GM19324 (cell line): ENCODE data around the gene ZIC5.

ENCODE experiments used
- ATAC-seq: cut with Tn5 transposase; IDR thresholded peaks from one replicate; pipeline ENCODE4 v1.9.1; 2021; ENCODE audit warnings: mild to moderate bottlenecking, moderate library complexity; ENCODE audit not compliant: unreplicated experiment, low FRiP score

ZIC5 gene

DNA sequence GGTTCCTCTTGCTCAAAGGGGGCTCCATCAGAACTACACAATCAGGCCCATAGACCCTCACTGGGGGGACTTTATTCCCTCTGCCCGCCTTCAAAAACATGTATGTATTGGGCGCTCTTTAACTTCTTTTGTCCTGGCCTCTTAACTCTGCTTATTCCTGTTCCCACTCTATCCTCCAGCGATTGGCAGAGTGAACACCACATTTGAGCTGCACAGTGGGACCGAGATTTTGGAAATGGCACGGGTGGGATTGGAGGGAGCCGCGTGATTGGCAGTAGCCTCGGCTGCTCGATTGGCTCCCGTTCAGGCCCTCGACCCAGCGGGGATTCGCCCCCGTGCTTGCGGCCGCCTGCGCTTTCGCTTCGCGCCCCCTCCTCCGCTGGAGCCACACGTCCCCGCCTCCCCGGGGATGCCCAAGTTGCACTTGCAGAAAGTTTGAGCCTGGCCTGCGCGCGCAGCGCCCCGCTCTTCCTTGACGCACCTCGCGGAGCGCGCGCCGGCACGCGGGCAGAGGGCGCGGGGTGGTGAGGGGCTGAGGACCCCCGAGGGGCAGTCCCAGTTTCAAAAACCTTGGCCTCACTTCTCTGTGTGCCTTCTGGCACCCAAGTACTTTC, at the start of gene ZIC5:
Gene ZIC5 (minus strand): TSS at position 192 of the 614 bp plus-strand sequence. CDS start 164 bp downstream, at position 28.
- ATAC-seq, result no peak

DNA sequence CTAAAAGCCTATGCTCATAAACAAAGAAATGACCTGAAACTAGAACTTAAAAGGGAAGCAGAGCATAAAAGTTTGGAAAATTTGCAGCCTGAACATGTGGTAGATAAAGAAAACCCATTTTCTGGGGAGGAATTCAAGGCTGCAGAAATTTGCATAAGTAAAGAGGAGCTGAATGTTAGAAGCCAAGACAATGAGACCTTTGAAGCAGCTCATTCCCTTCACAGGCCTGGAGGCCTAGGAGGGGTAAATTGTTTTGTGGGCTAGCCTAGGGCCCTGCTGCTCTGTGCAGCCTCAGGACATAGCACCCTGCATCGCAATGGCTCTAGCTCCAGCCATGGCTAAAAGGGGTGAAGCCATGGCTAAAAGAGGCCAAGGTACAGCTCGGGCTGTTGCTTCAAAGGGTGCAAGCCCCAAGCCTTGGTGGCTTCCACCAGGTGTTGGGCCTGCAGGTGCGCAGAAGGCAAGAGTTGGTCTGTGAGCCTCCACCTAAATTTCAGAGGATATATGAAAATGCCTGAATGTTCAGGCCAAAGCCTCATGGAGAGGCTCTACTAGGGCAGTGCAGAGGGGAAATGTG, 48.3 kb upstream of the ZIC5 start:
- no peak for ATAC-seq

- no peak for ATAC-seq
Observed at GRCh38 chr13:100014621-100015020, 43.1 kb upstream of the ZIC5 start.

- no peak for ATAC-seq
Observed at GRCh38 chr13:99998261-99998660, 26.7 kb upstream of the ZIC5 start.

DNA sequence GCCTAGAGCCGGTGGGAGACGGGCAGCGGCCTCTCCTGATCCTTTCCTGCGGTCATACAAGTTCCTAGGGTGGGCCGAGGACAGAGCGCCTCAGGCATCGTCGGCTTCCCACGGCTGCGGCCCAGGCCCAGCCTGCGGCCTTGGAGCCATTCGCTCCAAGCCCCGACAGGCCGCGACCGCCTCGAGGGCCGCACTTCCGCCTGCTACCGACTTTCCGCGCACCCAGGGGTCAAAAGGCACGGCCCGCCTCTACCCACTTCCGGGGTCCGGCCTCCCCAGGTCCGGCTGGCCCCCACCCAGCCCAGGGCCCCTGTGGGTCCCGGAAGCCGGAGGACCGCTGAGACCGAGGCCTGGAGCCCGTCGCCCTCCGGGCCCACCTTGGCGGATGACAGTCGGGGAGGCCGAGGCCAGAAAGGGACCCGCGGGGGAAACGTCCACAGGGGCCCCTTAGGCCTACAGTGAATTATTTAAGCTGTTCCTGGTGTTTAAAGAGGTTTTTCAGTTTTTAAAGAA, 26.2 kb upstream of the ZIC5 start:
- ATAC-seq, result no peak

- ATAC-seq, result no peak
Observed at GRCh38 chr13:99996381-99996973, 24.9 kb upstream of the ZIC5 start.

GRCh38 chr13:99995589-99996380, 24.2 kb upstream of the ZIC5 start:
- no peak for ATAC-seq

DNA sequence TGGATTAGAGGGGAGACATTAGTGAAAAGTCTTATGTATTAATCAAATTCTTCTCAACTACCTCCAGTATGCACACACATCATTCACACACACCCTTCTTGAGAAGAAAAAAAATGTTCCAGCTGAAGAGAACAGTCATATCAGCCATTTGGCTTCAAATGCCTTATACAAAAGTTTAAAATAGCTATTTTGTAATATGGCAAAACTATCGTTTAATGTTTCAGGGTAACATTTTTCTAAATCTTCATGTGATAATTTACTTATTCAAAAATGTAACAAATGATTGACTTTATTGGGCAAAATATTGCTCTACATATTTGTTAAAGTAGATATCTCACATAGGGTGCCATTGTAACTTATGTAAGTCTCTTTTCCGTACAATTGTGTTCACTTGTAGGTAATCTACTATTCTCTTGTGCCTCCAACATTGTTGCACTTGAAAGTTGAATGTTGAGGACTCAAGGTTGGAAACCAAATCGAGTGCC, 23.6 kb upstream of the ZIC5 start:
- ATAC-seq, result no peak

GRCh38 chr13:99994638-99995020, 23.1 kb upstream of the ZIC5 start:
- no peak for ATAC-seq

DNA sequence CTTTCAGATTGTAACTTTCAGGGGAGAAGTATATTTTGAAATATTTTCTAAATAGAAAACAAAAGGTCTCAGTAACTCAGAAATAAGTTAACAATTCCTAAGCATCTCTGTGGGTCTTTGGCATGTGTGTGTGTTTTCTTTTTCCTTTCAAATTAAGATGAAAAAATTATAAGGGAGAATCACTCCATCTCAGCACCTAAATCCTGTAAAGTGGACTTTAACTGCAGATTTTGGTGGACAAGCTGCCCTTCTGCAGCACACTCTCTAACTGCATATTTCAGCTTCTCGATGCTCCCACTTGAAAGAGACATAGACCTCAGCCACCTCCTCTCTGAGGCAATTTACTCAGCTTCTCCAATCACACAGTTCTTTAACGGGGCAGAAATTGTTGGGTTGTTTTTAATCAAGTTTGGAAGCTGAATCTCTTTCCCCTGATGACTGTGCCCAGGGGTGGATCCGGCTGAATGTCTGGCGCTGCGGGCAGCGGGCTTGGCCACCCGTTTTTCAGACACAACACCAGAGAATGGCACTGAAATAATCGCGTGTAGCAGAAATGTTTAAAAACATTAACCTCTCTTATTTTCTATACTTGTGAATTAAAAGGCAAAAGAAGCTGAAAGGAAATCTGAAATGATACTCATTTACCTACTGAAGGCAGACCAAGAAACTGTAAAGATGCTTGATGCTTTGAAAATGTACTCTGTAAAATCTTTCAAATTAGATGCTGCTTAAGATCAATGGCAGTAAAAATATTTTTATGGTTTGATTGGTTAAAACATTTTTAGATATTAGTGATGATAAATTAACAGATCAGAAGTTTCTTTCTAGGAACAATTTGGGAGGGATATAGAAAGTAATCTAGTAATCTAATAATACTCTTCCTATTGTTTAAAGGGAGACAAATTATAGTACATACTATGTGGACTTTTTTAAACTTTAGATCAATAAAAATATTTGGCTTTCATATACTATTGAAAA, 22.4 kb upstream of the ZIC5 start:
- ATAC-seq, result no peak

GRCh38 chr13:99992949-99993351, 21.4 kb upstream of the ZIC5 start:
- ATAC-seq, result no peak

DNA sequence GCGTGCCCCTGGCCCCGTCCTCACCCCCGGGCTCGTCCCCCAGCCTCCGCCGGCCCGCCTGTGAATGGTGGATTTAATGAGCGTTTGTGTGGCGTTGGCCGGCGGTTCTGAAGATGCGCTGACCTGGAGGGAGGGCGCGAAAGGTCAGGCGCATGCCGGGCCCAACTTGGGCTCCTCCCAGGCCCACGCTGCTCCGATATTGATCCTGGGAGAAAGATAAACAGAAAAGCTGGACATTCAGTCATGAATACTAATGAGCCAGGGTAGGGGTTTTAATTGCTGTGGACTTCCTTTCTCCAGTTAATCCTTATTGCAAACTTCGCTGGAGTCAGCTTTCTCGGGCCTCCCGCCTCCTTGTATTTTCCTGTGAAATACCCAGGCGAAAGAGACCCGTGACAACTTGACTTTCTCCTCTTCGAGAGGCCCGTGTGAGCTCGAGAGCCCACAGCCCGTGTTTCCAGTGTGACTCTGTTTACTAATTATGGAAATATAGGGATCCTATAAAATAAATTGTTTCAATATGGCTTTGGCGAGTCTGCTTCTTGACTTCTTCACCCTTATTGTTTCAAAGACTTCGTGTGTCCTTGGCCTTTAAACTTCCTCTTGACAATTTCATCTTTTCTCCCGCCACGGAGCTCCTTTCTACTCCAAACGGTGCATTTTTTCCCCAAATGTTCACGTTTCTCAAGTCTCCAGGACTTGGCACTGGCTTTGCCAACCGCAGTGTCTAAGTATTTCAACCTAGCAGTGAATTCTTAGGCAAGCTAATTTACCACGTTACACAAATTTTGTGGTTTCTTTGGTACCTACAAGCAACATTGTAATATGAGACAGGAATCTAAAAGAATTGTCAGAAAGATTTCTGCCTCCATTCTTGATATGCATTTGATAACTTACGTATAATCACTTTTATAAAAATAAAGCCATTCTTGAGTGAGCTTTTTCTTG, 20.5 kb upstream of the ZIC5 start:
- ATAC-seq, result no peak

- ATAC-seq, result no peak
Observed at GRCh38 chr13:99991013-99991827, 19.7 kb upstream of the ZIC5 start.

DNA sequence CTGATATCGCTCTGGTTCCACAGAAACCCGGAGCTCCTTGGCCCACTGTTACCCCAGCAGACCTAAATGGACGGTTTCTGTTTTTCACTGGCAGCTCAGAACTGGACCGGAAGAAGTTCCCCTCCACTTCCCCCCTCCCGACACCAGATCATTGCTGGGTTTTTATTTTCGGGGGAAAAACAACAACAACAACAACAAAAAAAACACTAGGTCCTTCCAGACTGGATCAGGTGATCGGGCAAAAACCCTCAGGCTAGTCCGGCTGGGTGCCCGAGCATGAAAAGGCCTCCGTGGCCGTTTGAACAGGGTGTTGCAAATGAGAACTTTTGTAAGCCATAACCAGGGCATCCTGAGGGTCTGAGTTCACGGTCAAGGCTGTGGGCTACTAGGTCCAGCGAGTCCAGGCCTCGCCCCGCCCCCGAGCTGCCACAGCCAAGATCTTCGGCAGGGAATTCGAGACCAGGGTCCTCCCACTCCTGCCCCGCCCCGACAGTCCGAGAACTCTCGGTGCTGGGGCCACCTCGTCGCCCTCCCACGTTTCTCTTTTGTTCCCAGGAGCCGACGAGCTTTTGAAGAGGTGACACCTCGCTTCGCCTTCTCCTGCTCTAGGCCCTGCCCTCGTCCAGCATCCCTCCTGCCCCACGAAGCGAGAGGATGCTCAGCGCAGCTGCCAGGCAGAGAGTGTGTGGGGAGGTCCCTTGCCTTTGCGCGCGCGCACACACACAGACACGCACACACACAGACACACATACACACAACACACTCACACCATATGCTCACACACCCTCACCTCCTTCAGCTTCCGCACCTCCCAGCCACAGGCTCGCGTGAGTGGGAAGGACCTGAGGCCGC, 18.8 kb upstream of the ZIC5 start:
- no peak for ATAC-seq

DNA sequence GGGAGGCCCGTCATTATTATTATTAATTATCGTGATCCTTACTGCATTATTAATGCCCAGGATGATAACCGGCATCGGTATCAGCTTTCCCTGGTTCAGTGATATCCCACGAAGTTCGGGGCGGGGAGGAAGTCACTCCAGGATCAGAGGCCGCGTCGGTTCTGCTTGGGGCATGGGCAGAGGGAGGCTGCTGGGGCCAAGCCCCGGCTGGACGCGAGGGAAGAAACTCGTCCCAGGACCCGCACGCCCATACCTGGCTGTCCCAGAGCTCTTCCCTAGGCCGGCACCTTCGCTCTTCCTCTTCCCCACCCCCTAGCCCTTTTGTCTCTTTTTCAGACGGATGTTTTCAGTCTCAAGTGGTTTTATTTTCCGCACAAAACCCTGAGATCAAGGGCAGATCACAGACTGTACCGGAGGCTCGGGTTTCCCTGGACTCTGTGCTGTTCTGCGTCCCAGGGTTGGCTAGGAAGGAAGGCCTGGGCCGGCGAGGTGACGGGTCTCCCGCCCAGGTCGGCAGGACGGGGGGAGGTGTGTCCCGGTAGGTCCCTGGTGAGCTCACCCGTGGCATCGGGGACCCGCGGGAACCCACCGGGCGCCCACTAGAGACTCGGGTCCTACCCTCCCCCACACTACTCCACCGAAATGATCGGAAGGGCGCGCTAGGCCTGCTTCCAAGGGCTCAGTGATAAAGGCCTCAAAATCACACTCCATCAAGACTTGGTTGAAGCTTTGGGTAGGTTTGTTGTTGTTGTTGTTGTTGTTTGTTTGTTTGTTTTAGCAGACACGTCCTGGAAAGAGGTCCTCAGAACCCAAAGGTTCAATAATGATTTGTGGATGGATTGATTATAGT, 17.9 kb upstream of the ZIC5 start:
- no peak for ATAC-seq
